HepG2 (cell line): ENCODE results near the gene SOCS1. TPM values are rescaled to one million over a fixed set of nuclear protein-coding genes. Genes with fewer than 3 reads are reported as not detected.

Experiments used
- DZIP1 ChIP-seq: sonication (generic); formaldehyde crosslinking; IDR thresholded peaks from 2 replicates; pipeline ENCODE4 v1.5.0; 2020; ENCODE audit warnings: mild to moderate bottlenecking, missing genetic modification reagents
- ESRRA ChIP-seq: sonication (generic); formaldehyde crosslinking; IDR thresholded peaks from 2 replicates; pipeline ENCODE4 v1.5.1; 2020; ENCODE audit warnings: mild to moderate bottlenecking, low read depth, missing genetic modification reagents
- FOXA1 ChIP-seq, 2 experiments: fragments of 450-650 bp in 1 of 2; sonication (generic) in 1 of 2; formaldehyde crosslinking in 1 of 2; IDR thresholded peaks; 2 replicates each; pipeline versions ENCODE4 v1.4.0 to v1.6.1; 2016 to 2020; ENCODE audit warnings: missing genetic modification reagents in 1 of 2
- FOXC1 ChIP-seq: sonication (generic); formaldehyde crosslinking; IDR thresholded peaks from 2 replicates; pipeline ENCODE4 v1.8.0; 2022; ENCODE audit warnings: mild to moderate bottlenecking, missing genetic modification reagents, borderline replicate concordance
- GLI4 ChIP-seq: sonication (generic); formaldehyde crosslinking; IDR thresholded peaks from 2 replicates; pipeline ENCODE4 v1.5.1; 2020; ENCODE audit warnings: missing genetic modification reagents, mild to moderate bottlenecking, moderate library complexity, borderline replicate concordance
- HOXA3 ChIP-seq: sonication (generic); formaldehyde crosslinking; IDR thresholded peaks from 2 replicates; pipeline ENCODE4 v1.5.0; 2020; ENCODE audit warnings: missing genetic modification reagents
- KDM2A ChIP-seq: sonication (generic); formaldehyde crosslinking; IDR thresholded peaks from 2 replicates; pipeline ENCODE4 v1.4.0; 2020; ENCODE audit warnings: low read depth, missing genetic modification reagents, borderline replicate concordance
- RBAK ChIP-seq: sonication (generic); formaldehyde crosslinking; IDR thresholded peaks from 2 replicates; pipeline ENCODE4 v1.5.1; 2020; ENCODE audit warnings: mild to moderate bottlenecking, missing genetic modification reagents
- SP2 ChIP-seq: sonication (generic); formaldehyde crosslinking; IDR thresholded peaks from 2 replicates; pipeline ENCODE4 v1.5.1; 2020; ENCODE audit warnings: mild to moderate bottlenecking, missing genetic modification reagents
- ZBTB40 ChIP-seq, 2 experiments: fragments of 450-650 bp in 1 of 2; sonication (generic) in 1 of 2; formaldehyde crosslinking in 1 of 2; IDR thresholded peaks; 2 replicates each; pipeline versions ENCODE4 v1.6.1 to v1.8.0; 2016 to 2022; ENCODE audit warnings: antibody characterized with exemption in 1 of 2, mild to moderate bottlenecking in 1 of 2, missing genetic modification reagents in 1 of 2
- ZFX ChIP-seq: sonication (generic); formaldehyde crosslinking; IDR thresholded peaks from 2 replicates; pipeline ENCODE4 v1.4.0; 2020; ENCODE audit warnings: mild to moderate bottlenecking, low read depth, missing genetic modification reagents, moderate library complexity
- ZMYM3 ChIP-seq: sonication (generic); formaldehyde crosslinking; IDR thresholded peaks from 2 replicates; pipeline ENCODE4 v1.5.1; 2020; ENCODE audit warnings: mild to moderate bottlenecking, missing genetic modification reagents
- ZNF224 ChIP-seq: sonication (generic); formaldehyde crosslinking; IDR thresholded peaks from 2 replicates; pipeline ENCODE4 v1.5.0; 2020; ENCODE audit warnings: mild to moderate bottlenecking, missing genetic modification reagents
- ZNF280B ChIP-seq: sonication (generic); formaldehyde crosslinking; IDR thresholded peaks from 2 replicates; pipeline ENCODE4 v1.5.0; 2020; ENCODE audit warnings: missing genetic modification reagents, mild to moderate bottlenecking, borderline replicate concordance
- ZNF768 ChIP-seq: sonication (generic); formaldehyde crosslinking; IDR thresholded peaks from 2 replicates; pipeline ENCODE4 v1.4.0; 2020; ENCODE audit warnings: missing genetic modification reagents
- ZNF891 ChIP-seq: sonication (generic); formaldehyde crosslinking; IDR thresholded peaks from 2 replicates; pipeline ENCODE4 v1.5.0; 2020; ENCODE audit warnings: mild to moderate bottlenecking, missing genetic modification reagents
- polyA plus RNA-seq, 8 experiments: library from polyadenylated mRNA; depleted of rRNA in 3 of 8; stranded (reverse) in 7 of 8; unstranded in 1 of 8; fragments of >200 nt; fragmentation: Illumina TruSeq in 4 of 8; extraction: Trizol in 4 of 8; gene quantifications; 2 replicates each; pipeline versions ENCODE4 v1.2.1 to v1.2.3, GENCODE V29; 2011 to 2016; ENCODE audit warnings: low read depth in 4 of 8, missing spikeins in 1 of 8, mixed read lengths in 1 of 8; ENCODE audit not compliant: insufficient read depth in 1 of 8
- total RNA-seq, 5 experiments: library from RNA; depleted of rRNA; stranded (reverse); fragments of >200 nt; fragmentation: Illumina TruSeq; extraction: Trizol; gene quantifications; 2 replicates each; pipeline ENCODE4 v1.2.3, GENCODE V29; 2016; ENCODE audit warnings: low read depth in 1 of 5

The SOCS1 gene
- total and polyA plus RNA-seq, 2 of the 13 experiments (the other 11 are each of a cell fraction or from before 2014, with no cell fraction given): 5.3 to 6.3 TPM

- TF ChIP-seq ZNF280B (CRISPR knock-in tag) (peak; percentile 86; the same call in 1 of the 2 replicates), KDM2A (CRISPR knock-in tag) (0 out of 2 replicates have a peak, but pooled peaks have one; percentile 1), SP2 (CRISPR knock-in tag) (peak; percentile 4; the same call in 1 of the 2 replicates), ZFX (CRISPR knock-in tag) (no peak), FOXC1 (CRISPR knock-in tag) (0 out of 2 replicates have a peak, but pooled peaks have one; percentile 40), RBAK (CRISPR knock-in tag) (peak; percentile 13; the same call in 1 of the 2 replicates), ZNF224 (CRISPR knock-in tag) (peak; percentile 39; the same call in 1 of the 2 replicates), FOXA1 (IDR thresholded peaks at IDR 0.05) (no peak), FOXA1 (CRISPR knock-in tag; IDR thresholded peaks at IDR 0.05) (no peak), ESRRA (no peak), ZNF891 (CRISPR knock-in tag) (peak; percentile 89), GLI4 (no peak), DZIP1 (CRISPR knock-in tag) (0 out of 2 replicates have a peak, but pooled peaks have one; percentile 51), ZMYM3 (peak; percentile 43; the same call in 1 of the 2 replicates), ZNF768 (CRISPR knock-in tag) (peak; percentile 53; the same call in 1 of the 2 replicates), ZBTB40 (IDR thresholded peaks at IDR 0.05) (no peak), ZBTB40 (CRISPR knock-in tag; IDR thresholded peaks at IDR 0.05) (peak; percentile 19; the same call in 1 of the 2 replicates), HOXA3 (CRISPR knock-in tag) (no peak)
These were observed 19.0 kb upstream of the SOCS1 start (continued) for GRCh38 chr16:11274964-11275363.
